Astrocyte (in vitro differentiated cells and primary cell): ENCODE data around the gene PARD3B. TPM values are rescaled to one million over a fixed set of nuclear protein-coding genes. Genes with fewer than 3 reads are reported as not detected.
A peak's percentile ranks its signal among the peaks of the same experiment; 100 is the strongest.

ENCODE experiments used
- DNase-seq: peaks from one replicate; pipeline ENCODE4 v3.0.0-alpha.2; 2010; ENCODE audit warnings: low read depth
- FAIRE-seq: peaks from 2 replicates; lab custom pipeline; 2011; peaks lifted over from hg19 to GRCh38; lab: Jason Lieb, UNC
- H2AFZ ChIP-seq: 2 replicates; pipeline ENCODE4 v1.6.0; 2012; ENCODE audit warnings: low read depth, low read length, inconsistent platforms
- H3K27ac ChIP-seq: 2 replicates; pipeline ENCODE4 v1.5.1; 2011; ENCODE audit warnings: low read depth, low read length, inconsistent platforms
- H3K27me3 ChIP-seq: 2 replicates; pipeline ENCODE4 v1.6.0; 2011; ENCODE audit warnings: low read length, inconsistent platforms; ENCODE audit not compliant: insufficient read depth
- H3K36me3 ChIP-seq: 2 replicates; pipeline ENCODE4 v1.5.1; 2011; ENCODE audit warnings: low read length, inconsistent platforms; ENCODE audit not compliant: insufficient read depth
- H3K4me1 ChIP-seq: 2 replicates; pipeline ENCODE4 v1.5.1; 2011; ENCODE audit warnings: low read length, inconsistent platforms; ENCODE audit not compliant: insufficient read depth
- H3K4me2 ChIP-seq: 2 replicates; pipeline ENCODE4 v1.6.0; 2012; ENCODE audit warnings: low read length, inconsistent platforms
- H3K4me3 ChIP-seq: 2 replicates; pipeline ENCODE4 v1.5.1; 2011; ENCODE audit warnings: low read depth, mild to moderate bottlenecking, low read length, inconsistent platforms; ENCODE audit not compliant: insufficient read depth
- H3K79me2 ChIP-seq: 2 replicates; pipeline ENCODE4 v1.6.0; 2012; ENCODE audit warnings: mild to moderate bottlenecking, low read length, inconsistent platforms; ENCODE audit not compliant: insufficient read depth
- H3K9ac ChIP-seq: 2 replicates; pipeline ENCODE4 v1.6.0; 2012; ENCODE audit warnings: mild to moderate bottlenecking, low read length, inconsistent platforms
- H3K9me3 ChIP-seq: 2 replicates; pipeline ENCODE4 v1.5.1; 2012; ENCODE audit warnings: low read depth, mild to moderate bottlenecking, low read length, inconsistent platforms; ENCODE audit not compliant: insufficient read depth
- H4K20me1 ChIP-seq: 2 replicates; pipeline ENCODE4 v1.6.0; 2012; ENCODE audit warnings: low read length, inconsistent platforms; ENCODE audit not compliant: insufficient read depth
- H3K27ac Mint-ChIP-seq: one replicate; pipeline ENCODE4 v1.8.0; 2021; ENCODE audit warnings: mild to moderate bottlenecking, mixed read lengths; ENCODE audit not compliant: unreplicated experiment
- H3K27me3 Mint-ChIP-seq: one replicate; pipeline ENCODE4 v1.8.0; 2021; ENCODE audit warnings: low read depth, mixed read lengths; ENCODE audit not compliant: unreplicated experiment
- H3K36me3 Mint-ChIP-seq: one replicate; pipeline ENCODE4 v1.8.0; 2021; ENCODE audit warnings: low read depth, mixed read lengths; ENCODE audit not compliant: unreplicated experiment
- H3K4me1 Mint-ChIP-seq: one replicate; pipeline ENCODE4 v1.8.0; 2021; ENCODE audit warnings: low read depth, mixed read lengths; ENCODE audit not compliant: unreplicated experiment
- H3K4me3 Mint-ChIP-seq: one replicate; pipeline ENCODE4 v1.8.0; 2021; ENCODE audit warnings: mild to moderate bottlenecking, moderate library complexity, mixed read lengths; ENCODE audit not compliant: unreplicated experiment
- H3K9me3 Mint-ChIP-seq: one replicate; pipeline ENCODE4 v1.8.0; 2021; ENCODE audit warnings: mild to moderate bottlenecking, mixed read lengths; ENCODE audit not compliant: unreplicated experiment
- CTCF ChIP-seq: IDR thresholded peaks from 2 replicates; pipeline ENCODE4 v1.5.1; 2011; ENCODE audit warnings: low read depth, mild to moderate bottlenecking, inconsistent platforms, low read length, moderate library complexity; ENCODE audit not compliant: insufficient read depth
- EZH2 ChIP-seq: IDR thresholded peaks from 2 replicates; pipeline ENCODE4 v1.6.1; 2012; ENCODE audit warnings: mild to moderate bottlenecking, low read length, inconsistent platforms; ENCODE audit not compliant: insufficient read depth
- total RNA-seq: library from RNA; stranded (reverse); gene quantifications from 2 replicates; pipeline ENCODE4 v1.2.1, GENCODE V29; 2021

PARD3B gene
- total RNA-seq, 1 donor from 2014 or later = 6.5 TPM

GRCh38 chr2:205585449-205586383, 1040.4 kb downstream of the PARD3B start:
- no peaks in the 10 kb centered on the region for H3K9me3 ChIP-seq
- H3K27ac ChIP-seq = no peak overlapping the region
- TF ChIP-seq EZH2 (no peak), CTCF (no peak)
- Mint-ChIP-seq H3K36me3 (no peaks in the 10 kb centered on the region), H3K4me3 (no peak overlapping the region), H3K27ac (no peak overlapping the region), H3K27me3 (peaks cover 2% of the 10 kb centered on the region), H3K4me1 (peaks cover 16% of the 10 kb centered on the region), H3K9me3 (peaks cover 2% of the 10 kb centered on the region)
- no peak overlapping the region for H3K4me3 ChIP-seq
- no peak overlapping the region for H2AFZ ChIP-seq
- no peak overlapping the region for H3K9ac ChIP-seq
- no peak for DNase-seq
- H3K27me3 ChIP-seq = no peaks in the 10 kb centered on the region
- no peaks in the 10 kb centered on the region for H4K20me1 ChIP-seq
- no peak overlapping the region for H3K4me2 ChIP-seq
- H3K4me1 ChIP-seq = peaks cover under 1% of the 10 kb centered on the region
- no peaks in the 10 kb centered on the region for H3K79me2 ChIP-seq
- no peaks in the 10 kb centered on the region for H3K36me3 ChIP-seq
- no peak for FAIRE-seq

- Mint-ChIP-seq H3K36me3 (no peaks in the 10 kb centered on the region), H3K9me3 (peaks cover 2% of the 10 kb centered on the region), H3K4me3 (no peak overlapping the region), H3K27ac (no peak overlapping the region), H3K27me3 (peaks cover 2% of the 10 kb centered on the region), H3K4me1 (peaks cover 20% of the 10 kb centered on the region)
- no peak for TF ChIP-seq CTCF
- H3K36me3 ChIP-seq = no peaks in the 10 kb centered on the region
- H4K20me1 ChIP-seq = no peaks in the 10 kb centered on the region
- no peaks in the 10 kb centered on the region for H3K9me3 ChIP-seq
- H2AFZ ChIP-seq = no peak overlapping the region
- H3K4me1 ChIP-seq = peaks cover 3% of the 10 kb centered on the region
- no peak overlapping the region for H3K4me2 ChIP-seq
- DNase-seq (no peak), FAIRE-seq (no peak)
- H3K27ac ChIP-seq = no peak overlapping the region
- H3K27me3 ChIP-seq = no peaks in the 10 kb centered on the region
- H3K79me2 ChIP-seq = no peaks in the 10 kb centered on the region
- H3K4me3 ChIP-seq = no peak overlapping the region
- no peak overlapping the region for H3K9ac ChIP-seq
Measured at GRCh38 chr2:205586626-205587025, 1041.4 kb downstream of the PARD3B start.

GRCh38 chr2:205589479-205589878, 1044.2 kb downstream of the PARD3B start:
- Histone ChIP-seq H3K27ac (no peak overlapping the region), H3K79me2 (no peaks in the 10 kb centered on the region), H4K20me1 (no peaks in the 10 kb centered on the region), H3K9me3 (no peaks in the 10 kb centered on the region), H3K36me3 (no peaks in the 10 kb centered on the region), H3K27me3 (no peaks in the 10 kb centered on the region), H3K4me3 (no peak overlapping the region), H2AFZ (no peak overlapping the region), H3K4me1 (peaks cover 3% of the 10 kb centered on the region), H3K9ac (no peak overlapping the region), H3K4me2 (no peak overlapping the region)
- Mint-ChIP-seq H3K9me3 (no peaks in the 10 kb centered on the region), H3K27me3 (no peaks in the 10 kb centered on the region), H3K4me1 (peaks cover 25% of the 10 kb centered on the region), H3K27ac (no peak overlapping the region), H3K4me3 (no peak overlapping the region), H3K36me3 (no peaks in the 10 kb centered on the region)
- FAIRE-seq (peak; percentile 13), DNase-seq (no peak)
- TF ChIP-seq CTCF (no peak), EZH2 (no peak)
